GM18870 (cell line): ENCODE measurements around the gene EXOSC5.
"Not testable (repeated sequence)": the region's sequence is repeated elsewhere in the genome, so short reads cannot be mapped to it uniquely, and the experiment has no call there.

Experiments used
- ATAC-seq: cut with Tn5 transposase; IDR thresholded peaks from one replicate; pipeline ENCODE4 v1.9.1; 2021; ENCODE audit warnings: moderate library complexity; ENCODE audit not compliant: unreplicated experiment

EXOSC5 gene

DNA sequence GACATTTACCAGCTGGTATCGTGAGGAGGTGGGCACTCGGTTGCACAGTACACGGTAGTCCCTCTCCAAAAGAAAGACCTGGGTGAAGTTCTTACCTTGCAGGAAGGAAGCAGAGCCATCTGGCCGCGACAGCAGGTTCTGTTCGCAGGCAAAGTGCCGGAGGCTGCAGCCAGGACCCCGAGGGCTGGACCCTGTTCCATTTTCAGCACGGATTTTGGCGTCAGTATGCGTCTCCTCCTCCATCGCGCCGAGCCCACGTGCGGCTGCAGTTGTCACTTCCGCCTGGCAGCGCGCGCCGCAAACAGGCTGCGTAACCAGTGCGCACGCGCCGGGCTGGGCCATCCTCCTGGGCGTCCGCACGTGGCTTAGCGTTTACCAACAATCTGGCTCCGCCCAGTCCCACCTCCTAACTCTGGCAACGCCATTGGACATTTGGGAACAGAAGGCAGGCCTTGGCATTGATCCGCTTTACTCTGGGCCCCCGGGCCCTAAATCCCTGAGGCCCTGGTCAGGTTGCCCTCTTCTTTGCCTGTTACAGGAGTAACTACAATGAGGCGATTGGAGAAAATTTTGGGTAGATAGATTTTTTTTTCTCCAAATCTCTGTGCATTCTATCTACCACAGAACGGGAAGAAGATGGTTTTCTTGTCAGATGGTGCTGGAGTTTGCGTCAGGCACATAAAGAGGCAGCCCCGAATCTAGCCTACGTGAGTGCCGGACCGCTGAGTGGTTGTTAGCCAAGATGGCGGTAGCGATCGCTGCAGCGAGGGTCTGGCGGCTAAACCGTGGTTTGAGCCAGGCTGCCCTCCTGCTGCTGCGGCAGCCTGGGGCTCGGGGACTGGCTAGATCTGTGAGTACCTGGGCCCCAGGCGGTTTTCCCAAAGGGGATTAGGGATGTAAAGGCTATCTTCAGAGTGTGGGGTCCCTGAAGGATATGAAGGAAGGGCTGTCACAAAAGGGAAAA lies at the start of gene EXOSC5, which contains the start of gene BCKDHA:
TSS of gene EXOSC5 (minus strand) at position 274 of the 964 bp plus-strand sequence. CDS start at position 243, 31 bp downstream.
TSS of gene BCKDHA (plus strand) at position 733 of the 964 bp plus-strand sequence. CDS start at position 743, 10 bp downstream.
- peak; percentile 85 for ATAC-seq

DNA sequence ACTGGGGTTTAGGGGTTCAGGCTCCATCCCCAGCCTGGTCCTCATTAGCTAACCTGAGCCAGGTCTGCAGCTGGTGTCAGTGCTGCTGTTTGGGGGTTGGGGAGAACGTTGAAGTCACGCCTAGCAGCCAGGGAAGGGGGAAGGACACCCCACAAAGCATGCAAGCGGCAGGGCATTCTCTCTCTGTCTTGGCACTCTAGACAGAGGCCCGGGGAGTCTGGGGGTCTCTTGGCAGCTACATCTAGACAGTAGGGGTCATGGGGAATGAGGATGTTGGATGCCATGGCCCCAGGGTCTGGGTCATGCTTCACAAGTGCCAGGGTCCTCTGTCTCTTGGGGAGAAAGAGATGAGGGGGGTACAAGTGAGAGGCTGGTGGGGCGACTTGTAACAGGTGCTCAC lies 48.4 kb upstream of the EXOSC5 start:
- ATAC-seq = no peak

DNA sequence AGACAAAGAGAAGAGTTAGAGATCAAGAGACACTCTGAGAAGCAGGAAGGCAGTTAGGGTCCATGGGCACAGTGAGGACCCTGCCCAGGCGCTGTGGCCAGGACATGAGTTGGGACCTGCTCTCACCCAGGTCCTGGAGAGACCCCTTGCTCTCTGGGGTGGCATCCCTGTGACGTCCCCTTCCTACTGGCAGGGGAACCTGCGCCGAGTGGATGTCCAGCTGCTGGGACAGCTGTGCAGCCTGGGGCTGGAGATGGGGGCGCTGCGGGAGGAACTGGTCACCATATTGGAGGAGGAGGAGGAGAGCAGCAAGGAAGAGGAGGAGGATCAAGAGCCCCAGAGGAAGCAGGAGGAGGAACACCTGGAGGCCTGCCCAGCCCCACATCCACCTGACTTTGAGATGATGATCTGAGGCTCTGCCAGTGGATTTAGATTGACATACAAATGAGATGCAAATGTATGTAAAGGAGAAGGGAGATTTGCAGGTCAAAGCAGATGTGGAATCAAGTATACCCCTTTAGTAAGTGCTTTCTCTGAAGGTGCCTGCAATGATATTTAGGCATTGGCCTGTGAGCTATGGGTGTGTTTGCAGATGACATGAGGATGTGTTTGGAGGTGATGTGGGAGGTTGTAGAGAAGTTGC lies 46.8 kb upstream of the EXOSC5 start:
- no peak for ATAC-seq

DNA sequence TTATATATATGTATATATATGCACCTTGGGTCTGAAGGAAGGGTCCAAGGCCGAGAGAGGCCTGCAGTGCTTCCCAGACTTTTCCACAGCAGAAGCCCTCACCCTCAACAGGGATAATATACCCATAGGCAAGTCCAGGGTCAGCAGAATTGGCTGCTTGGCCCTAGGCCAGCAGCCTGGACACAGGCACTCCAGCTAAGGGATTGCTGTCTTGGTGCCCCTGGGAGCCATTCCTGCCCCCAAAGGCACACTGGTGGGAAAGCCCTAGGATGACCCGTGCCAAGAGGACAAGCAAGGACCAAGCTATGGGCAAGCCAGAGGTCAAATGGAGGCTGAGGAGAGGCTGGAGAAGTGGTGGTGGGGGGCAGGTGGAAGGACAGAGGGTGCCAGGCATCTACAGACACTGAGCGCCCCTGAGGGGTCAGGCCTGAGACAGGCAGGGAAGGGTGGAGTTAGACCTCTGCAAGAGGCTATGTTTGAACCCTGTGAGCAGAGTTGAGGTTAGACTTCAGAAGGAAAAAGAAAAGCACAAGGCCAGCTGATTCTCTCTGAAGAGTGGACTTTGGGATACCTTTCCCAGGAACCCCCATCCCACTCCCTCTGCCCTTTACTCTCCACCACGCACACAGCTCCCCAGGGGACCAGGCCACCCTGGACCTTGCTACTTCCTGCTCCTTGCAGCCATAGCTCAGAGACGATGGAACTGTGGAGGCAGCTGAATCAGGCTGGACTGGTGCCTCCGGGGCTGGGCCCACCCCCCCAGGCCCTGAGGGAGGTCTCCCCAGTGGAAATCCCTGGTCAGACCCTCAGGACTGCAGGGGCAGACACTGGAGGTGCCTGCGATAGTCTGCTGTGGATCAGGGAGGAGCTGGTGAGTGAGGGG lies 45.6 kb upstream of the EXOSC5 start, which contains the start of gene ERICH4:
TSS of gene ERICH4 (plus strand) at position 684 of the 883 bp plus-strand sequence. CDS start at position 698, 14 bp downstream.
- no peak for ATAC-seq

DNA sequence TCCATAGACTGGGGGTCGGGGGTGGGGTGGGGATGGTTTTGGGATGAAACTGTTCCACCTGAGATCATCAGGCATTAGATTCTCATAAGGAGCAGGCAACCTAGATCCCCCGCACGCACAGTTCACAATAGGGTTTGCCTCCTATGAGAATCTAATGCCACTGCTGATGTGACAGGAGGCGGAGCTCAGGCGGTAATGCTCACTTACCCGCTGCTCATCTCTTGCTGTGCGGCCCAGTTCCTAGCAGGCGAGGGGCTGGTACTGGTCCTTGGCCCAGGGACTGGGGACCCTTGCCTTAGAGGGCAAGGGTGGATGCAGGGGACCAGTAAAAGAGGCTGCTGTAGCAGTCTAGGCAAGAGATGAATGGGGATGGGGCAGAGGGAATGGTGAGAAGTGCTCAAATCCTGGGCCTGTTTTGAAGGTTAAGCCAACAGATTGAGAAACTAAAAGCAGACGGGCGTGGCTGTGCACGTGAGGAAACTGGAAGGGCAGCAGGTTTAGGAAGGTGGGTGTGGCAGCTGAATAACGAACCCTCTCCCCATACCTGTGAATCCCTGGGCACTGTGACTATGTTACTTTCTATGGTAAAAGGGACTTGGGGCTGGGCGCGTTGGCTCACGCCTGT lies 44.3 kb upstream of the EXOSC5 start:
- ATAC-seq = no peak

DNA sequence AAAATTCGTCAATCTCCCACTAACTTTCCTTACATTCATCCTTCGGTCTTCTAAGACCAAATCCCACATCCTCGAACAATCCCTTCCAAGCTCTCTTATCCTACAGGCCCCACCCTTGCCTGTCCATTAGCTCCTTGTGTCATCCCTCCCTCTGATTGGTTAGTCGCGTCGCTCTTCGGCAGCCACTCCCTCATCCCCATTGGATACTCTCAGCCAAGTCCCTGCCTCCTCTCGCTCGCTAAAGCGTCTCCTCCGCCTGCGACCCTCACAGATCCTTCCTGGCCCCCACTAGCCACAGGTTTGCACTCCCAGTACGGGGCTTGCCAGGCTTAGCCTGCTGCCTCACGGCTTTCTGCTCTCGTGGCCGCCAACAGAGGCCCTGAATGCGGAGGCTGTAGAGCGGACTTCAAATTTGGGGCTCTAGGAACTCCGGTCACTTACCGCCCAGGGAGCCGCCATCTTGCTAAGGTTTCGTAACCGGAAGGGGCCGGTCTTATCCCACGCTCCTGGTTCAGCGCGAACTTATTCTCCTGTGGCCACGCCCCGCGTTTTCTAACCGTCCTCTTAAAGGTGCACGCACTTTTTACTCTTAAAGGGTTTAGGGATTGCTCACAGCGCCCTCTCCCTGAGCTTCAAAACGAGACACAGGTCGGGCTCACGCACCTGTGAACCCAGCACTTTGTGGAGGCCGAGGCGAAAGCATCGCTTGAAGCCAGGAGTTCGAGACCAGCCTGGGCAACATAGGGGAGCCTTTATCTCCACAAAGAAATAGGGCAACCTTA lies 42.5 kb upstream of the EXOSC5 start, which contains the start of gene DMAC2:
TSS of gene DMAC2 (minus strand) at position 472 of the 782 bp plus-strand sequence. CDS start at position 459, 13 bp downstream.
- peak; percentile 70 for ATAC-seq

DNA sequence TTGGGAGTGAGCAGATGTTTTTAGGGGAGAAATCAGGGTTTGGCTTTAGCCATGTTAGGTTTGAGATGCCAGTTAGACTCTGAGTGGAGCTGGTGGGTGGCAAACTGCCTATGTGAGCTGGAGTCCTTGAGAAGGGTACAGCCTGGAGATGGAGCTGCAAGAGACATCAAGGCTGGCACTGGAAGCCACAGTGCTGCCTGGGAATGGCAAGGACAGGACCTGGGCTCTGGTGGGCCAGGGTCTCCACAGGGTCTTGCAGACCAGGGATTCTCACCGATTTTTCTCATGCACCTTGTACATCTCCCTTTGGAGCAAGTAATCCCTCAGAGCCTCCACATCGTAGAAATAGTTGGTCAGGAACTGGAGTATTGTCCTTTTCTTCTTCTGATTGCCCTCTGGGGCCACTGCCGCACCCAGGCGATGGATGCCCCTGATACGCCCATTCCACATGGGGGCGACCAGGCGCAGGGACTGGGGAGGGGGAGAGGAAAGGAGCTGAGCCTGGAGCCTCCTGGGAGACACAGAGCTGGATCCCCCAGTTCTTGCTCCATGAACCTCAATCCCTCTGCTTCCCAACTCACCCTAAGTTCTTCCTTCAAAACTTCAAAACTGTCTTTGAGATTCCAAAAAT lies 40.9 kb upstream of the EXOSC5 start:
- ATAC-seq = no peak

DNA sequence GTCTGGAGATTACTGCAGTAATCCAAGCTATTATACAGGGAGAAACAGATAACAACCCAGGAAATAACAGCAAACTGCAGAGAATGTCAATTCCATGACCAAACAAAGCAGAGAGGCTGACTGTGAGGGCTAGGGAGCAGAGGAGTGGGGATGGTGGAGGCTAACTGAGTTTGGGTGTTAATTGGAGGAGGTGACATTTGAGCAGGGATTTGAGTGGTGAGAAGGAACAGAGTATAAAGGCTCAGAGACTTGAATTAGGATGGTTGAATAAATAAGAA lies 39.5 kb upstream of the EXOSC5 start:
- no peak for ATAC-seq

DNA sequence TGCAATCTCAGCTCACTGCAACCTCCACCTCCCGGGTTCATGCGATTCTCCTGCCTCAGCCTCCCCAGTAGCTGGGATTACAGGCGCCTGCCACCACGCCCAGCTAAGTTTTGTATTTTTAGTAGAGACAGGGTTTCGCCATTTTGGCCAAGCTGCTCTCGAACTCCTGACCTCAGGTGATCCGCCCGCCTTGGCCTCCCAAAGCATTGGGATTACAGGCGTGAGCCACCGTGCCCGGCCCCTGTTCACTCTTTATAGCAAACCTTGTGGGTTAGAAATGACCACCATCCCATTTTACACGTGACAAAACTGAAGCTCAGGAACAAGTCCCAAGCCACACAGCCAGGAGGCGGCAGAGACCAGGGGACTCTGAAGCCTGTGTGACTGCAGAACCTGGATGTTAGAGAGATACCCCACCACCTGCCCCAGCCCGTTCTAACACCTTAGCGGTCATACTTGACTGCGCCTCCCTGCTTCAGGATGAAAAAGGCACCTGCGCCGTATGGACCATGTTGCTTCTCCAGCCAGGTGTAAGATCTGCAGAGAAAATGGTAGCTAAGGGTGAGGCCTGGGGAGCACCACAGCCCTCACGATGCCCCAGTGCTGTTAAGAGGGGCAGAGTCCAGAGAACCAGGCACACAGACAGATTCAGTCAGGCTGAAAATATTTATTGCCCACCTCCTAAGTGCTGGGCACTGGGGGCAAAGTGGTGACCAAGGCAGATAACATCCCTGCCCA lies 38.9 kb upstream of the EXOSC5 start:
- ATAC-seq = no peak

DNA sequence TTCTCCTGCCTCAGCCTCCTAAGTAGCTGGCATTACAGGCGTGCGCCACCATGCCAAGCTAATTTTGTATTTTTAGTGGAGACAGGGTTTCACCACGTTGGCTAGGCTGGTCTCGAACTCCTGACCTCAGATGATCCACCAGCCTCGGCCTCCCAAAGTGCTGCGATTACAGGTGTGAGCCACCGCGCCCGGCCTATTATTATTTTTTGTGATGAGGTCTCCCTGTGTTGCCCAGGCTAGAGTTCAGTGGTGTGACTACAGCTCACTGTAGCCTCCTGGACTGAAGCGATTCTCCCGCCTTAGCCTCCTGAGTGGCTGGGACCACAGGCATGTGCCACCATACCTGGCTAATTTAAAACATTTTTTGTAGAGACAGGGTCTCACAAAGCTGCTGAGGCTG lies 38.2 kb upstream of the EXOSC5 start:
- not testable (repeated sequence) for ATAC-seq

DNA sequence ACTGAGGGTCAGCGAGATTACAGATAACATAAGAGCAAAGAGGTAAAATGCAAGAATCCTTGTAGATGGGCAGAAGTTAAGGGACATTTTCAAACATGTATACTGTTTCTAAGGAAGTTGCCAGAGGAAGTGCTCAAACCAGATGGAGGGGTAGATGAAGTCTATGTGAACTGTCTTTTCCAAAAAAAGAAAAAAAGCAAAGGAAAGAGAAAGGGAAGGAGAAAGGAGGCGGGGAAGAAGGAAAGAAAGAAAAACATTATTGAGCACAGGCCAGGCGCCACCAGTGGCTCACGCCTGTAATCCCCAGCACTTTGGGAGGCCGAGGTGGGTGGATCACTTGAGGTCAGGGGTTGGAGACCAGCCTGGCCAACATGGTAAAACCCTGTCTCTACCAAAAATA lies 37.3 kb upstream of the EXOSC5 start:
- no peak for ATAC-seq

DNA sequence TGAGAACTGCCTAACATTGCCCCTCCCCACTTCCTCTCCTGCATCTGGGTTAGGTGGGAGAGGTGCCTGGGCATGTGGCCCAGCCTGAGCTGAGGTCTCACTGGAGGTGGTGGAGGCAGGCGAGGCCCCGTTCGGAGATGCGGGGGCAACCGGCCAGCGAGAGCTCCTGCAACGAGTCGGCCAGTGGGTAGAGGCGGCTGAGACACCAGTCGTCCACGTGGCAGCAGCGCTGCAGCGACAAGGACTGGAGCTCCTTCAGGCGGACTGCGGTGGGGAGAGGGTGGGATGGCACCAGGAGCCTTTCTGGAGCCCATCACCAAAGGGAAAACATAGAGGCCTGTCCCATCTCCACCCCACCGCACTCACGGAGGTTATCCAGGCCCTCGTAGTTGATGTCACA lies 36.0 kb upstream of the EXOSC5 start:
- no peak for ATAC-seq

DNA sequence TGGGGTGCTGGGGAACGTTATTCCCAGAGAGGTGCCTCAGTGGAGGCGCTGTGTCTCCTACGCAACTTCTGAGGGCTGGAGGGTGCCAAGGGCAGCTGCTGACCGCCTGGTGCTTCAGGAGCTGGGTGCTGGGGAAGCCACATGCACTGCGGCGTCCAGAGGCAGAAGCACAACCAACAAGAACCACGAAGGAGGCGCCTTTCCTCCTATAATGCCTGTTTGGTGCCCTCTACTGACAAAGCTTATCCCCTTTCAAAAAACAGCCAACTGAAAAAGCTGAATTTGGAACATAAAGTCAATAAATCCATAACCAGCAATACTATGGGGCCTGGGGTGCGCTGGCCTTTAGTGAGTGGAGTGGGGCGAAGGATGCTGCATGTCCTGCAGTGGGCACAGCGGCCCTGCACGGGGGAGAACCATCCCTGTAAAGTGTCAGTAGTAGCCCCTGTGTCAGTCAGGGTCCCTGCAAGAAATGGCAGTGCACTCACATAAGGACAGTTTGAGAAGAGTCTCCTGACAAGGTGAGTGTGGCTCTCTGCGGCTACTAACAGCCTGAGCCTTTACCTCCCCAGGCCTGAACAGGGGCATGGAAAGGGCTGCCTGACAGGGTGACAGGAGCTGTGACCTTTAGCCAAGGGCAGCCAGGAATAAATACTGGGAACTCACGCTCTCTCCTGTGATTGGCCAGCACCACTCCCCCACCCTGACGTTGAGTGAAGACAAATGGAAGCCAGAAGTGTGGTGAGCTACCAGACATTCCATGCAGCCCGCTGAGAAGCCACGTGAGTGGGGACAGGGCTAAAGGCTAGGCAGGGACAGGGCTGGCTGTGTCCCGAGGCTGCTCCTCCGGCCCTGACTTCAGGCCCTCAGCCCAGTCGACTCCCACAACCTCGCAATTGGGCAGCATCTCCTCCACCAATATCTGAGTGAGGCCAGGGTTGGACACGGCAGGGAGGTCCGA lies 34.5 kb upstream of the EXOSC5 start:
- no peak for ATAC-seq

DNA sequence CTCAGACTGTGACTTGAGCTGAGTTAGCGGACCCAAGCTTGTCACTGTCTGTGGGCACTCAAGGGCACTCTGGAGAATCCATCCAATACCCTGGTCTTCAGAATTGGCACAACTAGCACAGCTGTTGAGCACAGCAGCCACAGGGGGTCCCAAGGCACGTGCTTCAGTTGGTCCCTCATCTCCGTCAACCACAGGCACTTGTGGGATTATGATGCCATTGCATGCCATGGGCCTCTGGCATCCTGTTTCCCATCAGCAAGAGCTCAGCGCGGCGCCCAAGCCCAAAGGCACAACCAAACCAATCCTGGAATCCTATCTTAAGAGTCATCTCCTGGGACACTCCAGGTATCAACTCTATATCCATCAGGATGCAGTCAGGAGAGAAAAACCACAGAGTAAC lies 33.8 kb upstream of the EXOSC5 start:
- ATAC-seq = no peak

DNA sequence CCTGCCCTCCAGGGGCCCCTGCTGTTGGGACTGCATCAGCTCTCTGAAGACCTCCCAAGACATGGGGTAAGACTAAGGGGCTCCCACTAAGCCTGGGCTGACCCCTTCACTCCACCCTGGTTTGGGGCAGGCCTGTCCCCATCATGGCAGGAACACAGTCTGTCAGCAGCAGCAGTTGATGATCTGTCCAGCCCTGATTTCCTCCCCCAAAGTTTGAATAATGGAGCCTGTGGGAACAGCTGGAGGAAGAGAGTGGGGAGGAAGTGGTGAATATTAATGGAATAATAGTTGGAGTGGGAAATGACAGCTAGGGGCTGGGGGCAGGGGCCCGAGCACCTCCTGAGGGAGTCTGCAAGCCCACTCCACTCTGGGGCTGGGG lies 31.3 kb upstream of the EXOSC5 start:
- no peak for ATAC-seq

DNA sequence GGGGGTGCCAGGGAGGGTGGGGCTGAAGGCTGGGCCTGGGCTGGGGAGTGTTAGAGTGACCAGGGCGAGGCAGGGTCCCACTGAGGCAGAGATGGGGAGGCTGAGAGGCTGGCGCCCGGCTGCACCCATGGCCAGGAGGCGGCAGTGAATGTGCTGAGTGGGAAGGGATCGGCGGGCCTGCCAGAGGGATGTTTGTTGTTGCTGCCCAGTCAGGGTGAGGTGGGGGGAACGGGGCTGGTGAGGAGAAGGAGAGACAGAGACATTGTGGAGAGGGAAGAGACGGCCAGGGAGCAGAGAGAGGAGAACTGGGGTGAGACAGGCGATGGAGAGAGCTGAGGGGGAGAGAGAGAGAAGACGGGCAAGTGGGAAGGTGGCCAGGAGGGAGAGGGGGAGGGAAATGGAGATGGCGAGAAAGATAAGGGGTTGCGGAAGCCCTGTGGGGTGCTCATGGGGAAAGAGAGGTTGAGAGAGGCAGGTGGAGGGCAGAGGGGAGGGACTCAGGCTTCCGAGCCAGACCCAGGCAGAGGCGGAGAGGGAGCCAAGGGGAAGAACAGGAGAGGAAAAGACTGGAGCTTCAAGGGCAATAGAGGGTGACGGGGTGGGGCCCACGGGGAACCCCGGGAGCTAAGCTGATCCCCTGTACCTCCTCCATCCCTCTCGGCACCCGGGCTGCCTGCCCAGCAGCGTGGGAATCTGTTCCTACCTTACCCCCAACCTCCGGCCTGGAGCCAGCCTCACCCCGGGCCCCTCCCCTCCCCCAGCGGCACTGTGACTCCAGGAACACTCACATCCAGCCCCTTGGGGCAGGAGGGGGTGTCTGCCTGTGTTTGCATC lies 30.7 kb upstream of the EXOSC5 start:
- no peak for ATAC-seq
